Cardiac septum (tissue), 1 donor: ENCODE results near the gene MMP20. TPM values are rescaled to one million over a fixed set of nuclear protein-coding genes. Genes with fewer than 3 reads are reported as not detected.

Source experiments
- DNase-seq: peaks from one replicate; pipeline ENCODE4 v3.0.0-alpha.2; 2020; ENCODE audit warnings: low spot score
- intact Hi-C: fragments of 100-400 bp; cut with DNase I; formaldehyde crosslinking; loops from one replicate; pipeline ENCODE4 v1.14.0; 2022
- total RNA-seq: library from RNA; stranded (reverse); fragmentation: NEBNext Ultra II Directional; extraction: Animal tissue kit (Norgen Biotek cat#: 25700); gene quantifications from one replicate; pipeline ENCODE4 v1.2.1, GENCODE V29; 2021
- donor health status: DM: no; HTN: no; CAD: no.

The MMP20 gene
- total RNA-seq, 1 donor from 2014 or later, result not detected

DNA sequence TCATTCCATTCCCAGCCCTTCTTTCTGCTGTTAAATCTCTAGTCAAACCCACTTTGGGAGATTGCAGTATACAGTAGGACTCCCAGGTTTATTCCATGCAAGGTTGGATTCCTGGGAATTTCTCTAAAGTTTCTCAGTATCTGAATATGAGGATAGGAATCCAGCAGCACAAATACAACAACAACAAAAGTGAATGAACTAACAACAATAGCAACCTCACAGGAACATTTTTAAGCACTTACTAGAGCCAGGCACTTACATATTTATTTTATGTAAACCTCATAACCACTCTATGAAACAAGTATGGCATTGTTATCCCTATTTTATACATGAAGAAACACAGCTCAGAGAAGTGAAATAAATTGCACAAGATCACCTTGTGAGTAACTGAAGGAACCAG lies 96.5 kb downstream of the MMP20 start:
- intact Hi-C loops, result no loop called here

DNA sequence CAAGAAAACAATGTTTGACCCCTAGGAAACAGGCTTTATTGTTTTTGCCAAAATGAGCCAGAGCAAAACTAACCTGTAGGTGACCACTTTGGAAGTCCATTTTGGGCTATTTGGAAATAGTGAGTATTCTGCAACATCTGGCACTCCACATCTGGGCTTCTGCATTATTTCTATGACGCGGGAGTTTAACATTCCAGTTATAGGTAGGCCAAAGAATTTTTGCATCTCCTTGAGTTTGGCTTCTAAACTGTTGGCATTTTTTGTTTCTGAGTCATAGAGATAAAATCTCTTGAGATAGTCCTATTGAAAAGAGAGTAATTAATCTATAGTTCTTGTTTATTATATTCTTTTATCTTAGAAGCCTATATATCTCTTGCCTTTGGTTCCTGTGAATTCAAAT lies 97.4 kb downstream of the MMP20 start:
- intact Hi-C loops, result no loop called here
- no peak for DNase-seq

More for the DNA sequence above, 96.5 kb downstream of the MMP20 start:
- DNase-seq, result no peak

DNA sequence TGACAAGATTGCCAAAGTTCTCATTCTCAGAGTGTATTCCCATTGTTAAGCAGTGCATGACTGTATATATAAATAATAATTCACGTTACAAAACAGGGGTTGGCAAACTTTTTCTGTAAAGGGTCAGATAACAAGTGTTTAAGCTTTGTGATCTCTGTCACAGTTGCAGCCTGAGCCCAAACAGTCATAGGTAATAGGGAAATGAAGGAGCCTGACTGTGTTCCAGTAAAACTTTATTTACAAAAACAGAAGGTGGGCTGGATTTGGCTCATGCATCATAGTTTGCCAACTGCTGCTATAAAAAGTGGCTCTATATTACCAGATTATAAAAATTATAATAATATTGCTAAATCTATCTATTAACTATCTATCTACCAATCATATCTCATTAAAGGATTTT lies 98.1 kb downstream of the MMP20 start:
- intact Hi-C loops, result no loop called here
- DNase-seq, result no peak

Other genes with a start within 250 kb of the MMP20 start
- gene TMEM123, start 172.6 kb downstream of the MMP20 start, total RNA-seq, result 50.6 TPM
- gene MMP7, start 94.6 kb downstream of the MMP20 start, total RNA-seq, result not detected
- gene MMP27, start 80.4 kb upstream of the MMP20 start, total RNA-seq, result not detected
- gene MMP8, start 99.6 kb upstream of the MMP20 start, total RNA-seq, result 0.94 TPM
- gene MMP10, start 155.3 kb upstream of the MMP20 start, total RNA-seq, result not detected
- 0.11 TPM for gene MMP1, start 172.8 kb upstream of the MMP20 start, total RNA-seq
- gene MMP3, start 218.3 kb upstream of the MMP20 start, total RNA-seq, result not detected
- not detected for gene MMP12, start 249.7 kb upstream of the MMP20 start, total RNA-seq